ENCODE data around the gene ALMS1.

DNA sequence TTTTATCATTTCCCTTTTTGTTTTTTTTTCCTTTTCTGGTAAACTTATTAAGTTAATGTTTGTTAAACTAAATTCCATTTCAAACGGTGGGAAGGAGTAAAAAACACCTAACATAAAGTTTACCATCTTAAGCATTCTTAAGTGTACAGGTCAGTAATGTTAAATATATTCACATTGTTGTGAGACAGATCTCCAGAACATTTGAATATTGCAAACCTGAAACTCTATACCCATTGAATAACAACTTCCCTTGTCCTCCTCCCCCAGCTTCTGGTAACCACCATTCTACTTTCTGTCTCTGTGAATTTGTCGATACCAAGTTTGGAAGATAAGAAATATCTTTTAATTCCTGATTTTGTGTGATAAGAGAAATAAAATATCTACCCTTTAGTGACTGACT, 268.5 kb downstream of the ALMS1 start:
- TF ChIP-seq CTCF (conservative IDR thresholded peaks at IDR 0.05; ENCODE audit: low read depth, low read length) (no peak), EZH2 (IDR thresholded peaks at IDR 0.05; ENCODE audit: borderline replicate concordance, low read depth, low read length, poor library complexity, severe bottlenecking) (no peak)
